GM19467 (cell line): Measurements from ENCODE around the gene DMAC2.
"Not testable (repeated sequence)": the region's sequence is repeated elsewhere in the genome, so short reads cannot be mapped to it uniquely, and the experiment has no call there.

Experiments
- ATAC-seq: cut with Tn5 transposase; IDR thresholded peaks from one replicate; pipeline ENCODE4 v1.9.1; 2021; ENCODE audit warnings: mild to moderate bottlenecking, moderate library complexity; ENCODE audit not compliant: unreplicated experiment

Gene DMAC2

DNA sequence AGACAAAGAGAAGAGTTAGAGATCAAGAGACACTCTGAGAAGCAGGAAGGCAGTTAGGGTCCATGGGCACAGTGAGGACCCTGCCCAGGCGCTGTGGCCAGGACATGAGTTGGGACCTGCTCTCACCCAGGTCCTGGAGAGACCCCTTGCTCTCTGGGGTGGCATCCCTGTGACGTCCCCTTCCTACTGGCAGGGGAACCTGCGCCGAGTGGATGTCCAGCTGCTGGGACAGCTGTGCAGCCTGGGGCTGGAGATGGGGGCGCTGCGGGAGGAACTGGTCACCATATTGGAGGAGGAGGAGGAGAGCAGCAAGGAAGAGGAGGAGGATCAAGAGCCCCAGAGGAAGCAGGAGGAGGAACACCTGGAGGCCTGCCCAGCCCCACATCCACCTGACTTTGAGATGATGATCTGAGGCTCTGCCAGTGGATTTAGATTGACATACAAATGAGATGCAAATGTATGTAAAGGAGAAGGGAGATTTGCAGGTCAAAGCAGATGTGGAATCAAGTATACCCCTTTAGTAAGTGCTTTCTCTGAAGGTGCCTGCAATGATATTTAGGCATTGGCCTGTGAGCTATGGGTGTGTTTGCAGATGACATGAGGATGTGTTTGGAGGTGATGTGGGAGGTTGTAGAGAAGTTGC is 4.2 kb upstream of the DMAC2 start:
- no peak for ATAC-seq

DNA sequence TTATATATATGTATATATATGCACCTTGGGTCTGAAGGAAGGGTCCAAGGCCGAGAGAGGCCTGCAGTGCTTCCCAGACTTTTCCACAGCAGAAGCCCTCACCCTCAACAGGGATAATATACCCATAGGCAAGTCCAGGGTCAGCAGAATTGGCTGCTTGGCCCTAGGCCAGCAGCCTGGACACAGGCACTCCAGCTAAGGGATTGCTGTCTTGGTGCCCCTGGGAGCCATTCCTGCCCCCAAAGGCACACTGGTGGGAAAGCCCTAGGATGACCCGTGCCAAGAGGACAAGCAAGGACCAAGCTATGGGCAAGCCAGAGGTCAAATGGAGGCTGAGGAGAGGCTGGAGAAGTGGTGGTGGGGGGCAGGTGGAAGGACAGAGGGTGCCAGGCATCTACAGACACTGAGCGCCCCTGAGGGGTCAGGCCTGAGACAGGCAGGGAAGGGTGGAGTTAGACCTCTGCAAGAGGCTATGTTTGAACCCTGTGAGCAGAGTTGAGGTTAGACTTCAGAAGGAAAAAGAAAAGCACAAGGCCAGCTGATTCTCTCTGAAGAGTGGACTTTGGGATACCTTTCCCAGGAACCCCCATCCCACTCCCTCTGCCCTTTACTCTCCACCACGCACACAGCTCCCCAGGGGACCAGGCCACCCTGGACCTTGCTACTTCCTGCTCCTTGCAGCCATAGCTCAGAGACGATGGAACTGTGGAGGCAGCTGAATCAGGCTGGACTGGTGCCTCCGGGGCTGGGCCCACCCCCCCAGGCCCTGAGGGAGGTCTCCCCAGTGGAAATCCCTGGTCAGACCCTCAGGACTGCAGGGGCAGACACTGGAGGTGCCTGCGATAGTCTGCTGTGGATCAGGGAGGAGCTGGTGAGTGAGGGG is 3.0 kb upstream of the DMAC2 start, which contains the start of gene ERICH4:
Gene ERICH4, plus strand, starts transcription at position 684 of the 883 bp plus-strand sequence. Its CDS starts 14 bp downstream, at position 698.
- no peak for ATAC-seq

DNA sequence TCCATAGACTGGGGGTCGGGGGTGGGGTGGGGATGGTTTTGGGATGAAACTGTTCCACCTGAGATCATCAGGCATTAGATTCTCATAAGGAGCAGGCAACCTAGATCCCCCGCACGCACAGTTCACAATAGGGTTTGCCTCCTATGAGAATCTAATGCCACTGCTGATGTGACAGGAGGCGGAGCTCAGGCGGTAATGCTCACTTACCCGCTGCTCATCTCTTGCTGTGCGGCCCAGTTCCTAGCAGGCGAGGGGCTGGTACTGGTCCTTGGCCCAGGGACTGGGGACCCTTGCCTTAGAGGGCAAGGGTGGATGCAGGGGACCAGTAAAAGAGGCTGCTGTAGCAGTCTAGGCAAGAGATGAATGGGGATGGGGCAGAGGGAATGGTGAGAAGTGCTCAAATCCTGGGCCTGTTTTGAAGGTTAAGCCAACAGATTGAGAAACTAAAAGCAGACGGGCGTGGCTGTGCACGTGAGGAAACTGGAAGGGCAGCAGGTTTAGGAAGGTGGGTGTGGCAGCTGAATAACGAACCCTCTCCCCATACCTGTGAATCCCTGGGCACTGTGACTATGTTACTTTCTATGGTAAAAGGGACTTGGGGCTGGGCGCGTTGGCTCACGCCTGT is 1.7 kb upstream of the DMAC2 start:
- ATAC-seq = no peak

DNA sequence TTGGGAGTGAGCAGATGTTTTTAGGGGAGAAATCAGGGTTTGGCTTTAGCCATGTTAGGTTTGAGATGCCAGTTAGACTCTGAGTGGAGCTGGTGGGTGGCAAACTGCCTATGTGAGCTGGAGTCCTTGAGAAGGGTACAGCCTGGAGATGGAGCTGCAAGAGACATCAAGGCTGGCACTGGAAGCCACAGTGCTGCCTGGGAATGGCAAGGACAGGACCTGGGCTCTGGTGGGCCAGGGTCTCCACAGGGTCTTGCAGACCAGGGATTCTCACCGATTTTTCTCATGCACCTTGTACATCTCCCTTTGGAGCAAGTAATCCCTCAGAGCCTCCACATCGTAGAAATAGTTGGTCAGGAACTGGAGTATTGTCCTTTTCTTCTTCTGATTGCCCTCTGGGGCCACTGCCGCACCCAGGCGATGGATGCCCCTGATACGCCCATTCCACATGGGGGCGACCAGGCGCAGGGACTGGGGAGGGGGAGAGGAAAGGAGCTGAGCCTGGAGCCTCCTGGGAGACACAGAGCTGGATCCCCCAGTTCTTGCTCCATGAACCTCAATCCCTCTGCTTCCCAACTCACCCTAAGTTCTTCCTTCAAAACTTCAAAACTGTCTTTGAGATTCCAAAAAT is 1.7 kb downstream of the DMAC2 start:
- no peak for ATAC-seq

DNA sequence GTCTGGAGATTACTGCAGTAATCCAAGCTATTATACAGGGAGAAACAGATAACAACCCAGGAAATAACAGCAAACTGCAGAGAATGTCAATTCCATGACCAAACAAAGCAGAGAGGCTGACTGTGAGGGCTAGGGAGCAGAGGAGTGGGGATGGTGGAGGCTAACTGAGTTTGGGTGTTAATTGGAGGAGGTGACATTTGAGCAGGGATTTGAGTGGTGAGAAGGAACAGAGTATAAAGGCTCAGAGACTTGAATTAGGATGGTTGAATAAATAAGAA is 3.1 kb downstream of the DMAC2 start:
- no peak for ATAC-seq

DNA sequence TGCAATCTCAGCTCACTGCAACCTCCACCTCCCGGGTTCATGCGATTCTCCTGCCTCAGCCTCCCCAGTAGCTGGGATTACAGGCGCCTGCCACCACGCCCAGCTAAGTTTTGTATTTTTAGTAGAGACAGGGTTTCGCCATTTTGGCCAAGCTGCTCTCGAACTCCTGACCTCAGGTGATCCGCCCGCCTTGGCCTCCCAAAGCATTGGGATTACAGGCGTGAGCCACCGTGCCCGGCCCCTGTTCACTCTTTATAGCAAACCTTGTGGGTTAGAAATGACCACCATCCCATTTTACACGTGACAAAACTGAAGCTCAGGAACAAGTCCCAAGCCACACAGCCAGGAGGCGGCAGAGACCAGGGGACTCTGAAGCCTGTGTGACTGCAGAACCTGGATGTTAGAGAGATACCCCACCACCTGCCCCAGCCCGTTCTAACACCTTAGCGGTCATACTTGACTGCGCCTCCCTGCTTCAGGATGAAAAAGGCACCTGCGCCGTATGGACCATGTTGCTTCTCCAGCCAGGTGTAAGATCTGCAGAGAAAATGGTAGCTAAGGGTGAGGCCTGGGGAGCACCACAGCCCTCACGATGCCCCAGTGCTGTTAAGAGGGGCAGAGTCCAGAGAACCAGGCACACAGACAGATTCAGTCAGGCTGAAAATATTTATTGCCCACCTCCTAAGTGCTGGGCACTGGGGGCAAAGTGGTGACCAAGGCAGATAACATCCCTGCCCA is 3.6 kb downstream of the DMAC2 start:
- ATAC-seq = no peak

DNA sequence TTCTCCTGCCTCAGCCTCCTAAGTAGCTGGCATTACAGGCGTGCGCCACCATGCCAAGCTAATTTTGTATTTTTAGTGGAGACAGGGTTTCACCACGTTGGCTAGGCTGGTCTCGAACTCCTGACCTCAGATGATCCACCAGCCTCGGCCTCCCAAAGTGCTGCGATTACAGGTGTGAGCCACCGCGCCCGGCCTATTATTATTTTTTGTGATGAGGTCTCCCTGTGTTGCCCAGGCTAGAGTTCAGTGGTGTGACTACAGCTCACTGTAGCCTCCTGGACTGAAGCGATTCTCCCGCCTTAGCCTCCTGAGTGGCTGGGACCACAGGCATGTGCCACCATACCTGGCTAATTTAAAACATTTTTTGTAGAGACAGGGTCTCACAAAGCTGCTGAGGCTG is 4.3 kb downstream of the DMAC2 start:
- not testable (repeated sequence) for ATAC-seq

DNA sequence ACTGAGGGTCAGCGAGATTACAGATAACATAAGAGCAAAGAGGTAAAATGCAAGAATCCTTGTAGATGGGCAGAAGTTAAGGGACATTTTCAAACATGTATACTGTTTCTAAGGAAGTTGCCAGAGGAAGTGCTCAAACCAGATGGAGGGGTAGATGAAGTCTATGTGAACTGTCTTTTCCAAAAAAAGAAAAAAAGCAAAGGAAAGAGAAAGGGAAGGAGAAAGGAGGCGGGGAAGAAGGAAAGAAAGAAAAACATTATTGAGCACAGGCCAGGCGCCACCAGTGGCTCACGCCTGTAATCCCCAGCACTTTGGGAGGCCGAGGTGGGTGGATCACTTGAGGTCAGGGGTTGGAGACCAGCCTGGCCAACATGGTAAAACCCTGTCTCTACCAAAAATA is 5.3 kb downstream of the DMAC2 start:
- ATAC-seq = no peak

DNA sequence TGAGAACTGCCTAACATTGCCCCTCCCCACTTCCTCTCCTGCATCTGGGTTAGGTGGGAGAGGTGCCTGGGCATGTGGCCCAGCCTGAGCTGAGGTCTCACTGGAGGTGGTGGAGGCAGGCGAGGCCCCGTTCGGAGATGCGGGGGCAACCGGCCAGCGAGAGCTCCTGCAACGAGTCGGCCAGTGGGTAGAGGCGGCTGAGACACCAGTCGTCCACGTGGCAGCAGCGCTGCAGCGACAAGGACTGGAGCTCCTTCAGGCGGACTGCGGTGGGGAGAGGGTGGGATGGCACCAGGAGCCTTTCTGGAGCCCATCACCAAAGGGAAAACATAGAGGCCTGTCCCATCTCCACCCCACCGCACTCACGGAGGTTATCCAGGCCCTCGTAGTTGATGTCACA is 6.5 kb downstream of the DMAC2 start:
- ATAC-seq = no peak

DNA sequence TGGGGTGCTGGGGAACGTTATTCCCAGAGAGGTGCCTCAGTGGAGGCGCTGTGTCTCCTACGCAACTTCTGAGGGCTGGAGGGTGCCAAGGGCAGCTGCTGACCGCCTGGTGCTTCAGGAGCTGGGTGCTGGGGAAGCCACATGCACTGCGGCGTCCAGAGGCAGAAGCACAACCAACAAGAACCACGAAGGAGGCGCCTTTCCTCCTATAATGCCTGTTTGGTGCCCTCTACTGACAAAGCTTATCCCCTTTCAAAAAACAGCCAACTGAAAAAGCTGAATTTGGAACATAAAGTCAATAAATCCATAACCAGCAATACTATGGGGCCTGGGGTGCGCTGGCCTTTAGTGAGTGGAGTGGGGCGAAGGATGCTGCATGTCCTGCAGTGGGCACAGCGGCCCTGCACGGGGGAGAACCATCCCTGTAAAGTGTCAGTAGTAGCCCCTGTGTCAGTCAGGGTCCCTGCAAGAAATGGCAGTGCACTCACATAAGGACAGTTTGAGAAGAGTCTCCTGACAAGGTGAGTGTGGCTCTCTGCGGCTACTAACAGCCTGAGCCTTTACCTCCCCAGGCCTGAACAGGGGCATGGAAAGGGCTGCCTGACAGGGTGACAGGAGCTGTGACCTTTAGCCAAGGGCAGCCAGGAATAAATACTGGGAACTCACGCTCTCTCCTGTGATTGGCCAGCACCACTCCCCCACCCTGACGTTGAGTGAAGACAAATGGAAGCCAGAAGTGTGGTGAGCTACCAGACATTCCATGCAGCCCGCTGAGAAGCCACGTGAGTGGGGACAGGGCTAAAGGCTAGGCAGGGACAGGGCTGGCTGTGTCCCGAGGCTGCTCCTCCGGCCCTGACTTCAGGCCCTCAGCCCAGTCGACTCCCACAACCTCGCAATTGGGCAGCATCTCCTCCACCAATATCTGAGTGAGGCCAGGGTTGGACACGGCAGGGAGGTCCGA is 8.0 kb downstream of the DMAC2 start:
- ATAC-seq = no peak

DNA sequence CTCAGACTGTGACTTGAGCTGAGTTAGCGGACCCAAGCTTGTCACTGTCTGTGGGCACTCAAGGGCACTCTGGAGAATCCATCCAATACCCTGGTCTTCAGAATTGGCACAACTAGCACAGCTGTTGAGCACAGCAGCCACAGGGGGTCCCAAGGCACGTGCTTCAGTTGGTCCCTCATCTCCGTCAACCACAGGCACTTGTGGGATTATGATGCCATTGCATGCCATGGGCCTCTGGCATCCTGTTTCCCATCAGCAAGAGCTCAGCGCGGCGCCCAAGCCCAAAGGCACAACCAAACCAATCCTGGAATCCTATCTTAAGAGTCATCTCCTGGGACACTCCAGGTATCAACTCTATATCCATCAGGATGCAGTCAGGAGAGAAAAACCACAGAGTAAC is 8.8 kb downstream of the DMAC2 start:
- ATAC-seq = no peak

DNA sequence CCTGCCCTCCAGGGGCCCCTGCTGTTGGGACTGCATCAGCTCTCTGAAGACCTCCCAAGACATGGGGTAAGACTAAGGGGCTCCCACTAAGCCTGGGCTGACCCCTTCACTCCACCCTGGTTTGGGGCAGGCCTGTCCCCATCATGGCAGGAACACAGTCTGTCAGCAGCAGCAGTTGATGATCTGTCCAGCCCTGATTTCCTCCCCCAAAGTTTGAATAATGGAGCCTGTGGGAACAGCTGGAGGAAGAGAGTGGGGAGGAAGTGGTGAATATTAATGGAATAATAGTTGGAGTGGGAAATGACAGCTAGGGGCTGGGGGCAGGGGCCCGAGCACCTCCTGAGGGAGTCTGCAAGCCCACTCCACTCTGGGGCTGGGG is 11.2 kb downstream of the DMAC2 start:
- no peak for ATAC-seq

DNA sequence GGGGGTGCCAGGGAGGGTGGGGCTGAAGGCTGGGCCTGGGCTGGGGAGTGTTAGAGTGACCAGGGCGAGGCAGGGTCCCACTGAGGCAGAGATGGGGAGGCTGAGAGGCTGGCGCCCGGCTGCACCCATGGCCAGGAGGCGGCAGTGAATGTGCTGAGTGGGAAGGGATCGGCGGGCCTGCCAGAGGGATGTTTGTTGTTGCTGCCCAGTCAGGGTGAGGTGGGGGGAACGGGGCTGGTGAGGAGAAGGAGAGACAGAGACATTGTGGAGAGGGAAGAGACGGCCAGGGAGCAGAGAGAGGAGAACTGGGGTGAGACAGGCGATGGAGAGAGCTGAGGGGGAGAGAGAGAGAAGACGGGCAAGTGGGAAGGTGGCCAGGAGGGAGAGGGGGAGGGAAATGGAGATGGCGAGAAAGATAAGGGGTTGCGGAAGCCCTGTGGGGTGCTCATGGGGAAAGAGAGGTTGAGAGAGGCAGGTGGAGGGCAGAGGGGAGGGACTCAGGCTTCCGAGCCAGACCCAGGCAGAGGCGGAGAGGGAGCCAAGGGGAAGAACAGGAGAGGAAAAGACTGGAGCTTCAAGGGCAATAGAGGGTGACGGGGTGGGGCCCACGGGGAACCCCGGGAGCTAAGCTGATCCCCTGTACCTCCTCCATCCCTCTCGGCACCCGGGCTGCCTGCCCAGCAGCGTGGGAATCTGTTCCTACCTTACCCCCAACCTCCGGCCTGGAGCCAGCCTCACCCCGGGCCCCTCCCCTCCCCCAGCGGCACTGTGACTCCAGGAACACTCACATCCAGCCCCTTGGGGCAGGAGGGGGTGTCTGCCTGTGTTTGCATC is 11.8 kb downstream of the DMAC2 start:
- ATAC-seq = no peak

DNA sequence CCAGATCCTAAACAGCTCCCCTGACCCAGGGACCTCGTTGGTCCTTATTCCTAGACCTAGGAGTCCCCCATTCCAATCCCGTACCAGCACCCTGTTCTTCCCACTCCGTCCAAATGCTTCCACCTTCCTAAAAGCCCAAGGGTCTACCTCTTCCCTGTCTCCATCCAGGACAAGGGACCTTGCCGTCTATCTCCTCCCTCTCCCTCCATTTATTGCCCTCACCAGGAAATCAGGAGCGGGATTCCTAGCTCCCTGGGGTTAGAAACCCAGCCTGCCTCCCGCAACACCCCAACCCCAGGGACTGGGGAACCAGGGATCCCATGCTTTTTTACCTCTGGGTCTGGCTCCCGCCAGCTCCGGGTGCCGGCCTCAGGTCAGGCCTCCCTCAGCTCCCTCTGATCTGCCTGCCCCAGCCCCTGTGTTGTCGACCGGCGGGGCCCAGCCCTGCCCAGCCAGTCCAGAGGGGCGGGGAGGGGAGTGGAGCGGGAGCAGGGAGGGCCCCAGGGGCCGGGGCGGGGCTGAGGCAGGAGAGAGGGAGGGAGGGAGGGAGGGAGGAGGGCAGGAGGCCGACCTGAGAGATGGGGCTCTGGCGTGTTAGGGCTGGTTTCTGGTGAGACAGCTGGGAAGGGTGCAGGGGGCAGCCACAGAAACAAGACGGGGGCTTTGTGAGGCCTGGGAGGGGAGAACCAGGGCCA is 12.6 kb downstream of the DMAC2 start, which contains the start of gene B3GNT8:
Gene B3GNT8, minus strand, starts transcription at position 423 of the 695 bp plus-strand sequence. CDS start 596 bp downstream, outside the sequence.
- no peak for ATAC-seq

DNA sequence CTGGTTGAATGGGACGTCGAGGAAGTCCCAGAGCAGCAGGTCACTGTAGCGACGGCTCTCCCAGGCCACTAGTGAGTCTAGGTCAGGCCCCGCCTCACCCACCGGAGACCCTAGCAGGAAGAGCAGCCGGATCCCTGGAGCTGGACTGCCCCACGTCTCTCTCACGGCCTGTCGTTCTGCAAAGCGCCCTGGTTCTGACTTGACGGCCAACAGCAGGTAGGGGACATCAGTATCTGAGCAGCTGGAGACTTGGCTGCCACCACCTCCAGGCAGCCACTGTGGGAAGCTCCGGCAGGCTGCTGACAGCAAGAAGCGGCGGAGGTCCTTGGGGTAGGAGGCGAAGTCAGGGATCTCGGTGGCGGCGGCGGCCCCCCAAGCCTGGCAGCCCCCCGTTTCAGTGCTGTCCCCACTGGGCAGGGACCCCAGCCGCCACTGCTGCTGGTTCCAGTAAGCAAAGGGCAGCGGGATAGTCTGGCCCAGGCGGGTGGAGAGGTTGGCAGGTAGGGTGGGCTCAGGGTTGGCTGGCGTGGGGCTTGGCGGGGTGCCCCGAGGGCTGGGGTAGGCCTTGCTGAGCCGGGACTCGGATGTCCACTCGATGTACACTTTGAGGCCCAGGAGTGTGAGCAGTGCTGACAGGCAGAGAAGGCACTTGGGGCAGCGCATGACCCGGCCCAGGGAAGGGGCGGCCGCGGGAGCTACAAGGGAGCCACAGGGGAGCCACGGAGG is 13.4 kb downstream of the DMAC2 start:
- no peak for ATAC-seq

DNA sequence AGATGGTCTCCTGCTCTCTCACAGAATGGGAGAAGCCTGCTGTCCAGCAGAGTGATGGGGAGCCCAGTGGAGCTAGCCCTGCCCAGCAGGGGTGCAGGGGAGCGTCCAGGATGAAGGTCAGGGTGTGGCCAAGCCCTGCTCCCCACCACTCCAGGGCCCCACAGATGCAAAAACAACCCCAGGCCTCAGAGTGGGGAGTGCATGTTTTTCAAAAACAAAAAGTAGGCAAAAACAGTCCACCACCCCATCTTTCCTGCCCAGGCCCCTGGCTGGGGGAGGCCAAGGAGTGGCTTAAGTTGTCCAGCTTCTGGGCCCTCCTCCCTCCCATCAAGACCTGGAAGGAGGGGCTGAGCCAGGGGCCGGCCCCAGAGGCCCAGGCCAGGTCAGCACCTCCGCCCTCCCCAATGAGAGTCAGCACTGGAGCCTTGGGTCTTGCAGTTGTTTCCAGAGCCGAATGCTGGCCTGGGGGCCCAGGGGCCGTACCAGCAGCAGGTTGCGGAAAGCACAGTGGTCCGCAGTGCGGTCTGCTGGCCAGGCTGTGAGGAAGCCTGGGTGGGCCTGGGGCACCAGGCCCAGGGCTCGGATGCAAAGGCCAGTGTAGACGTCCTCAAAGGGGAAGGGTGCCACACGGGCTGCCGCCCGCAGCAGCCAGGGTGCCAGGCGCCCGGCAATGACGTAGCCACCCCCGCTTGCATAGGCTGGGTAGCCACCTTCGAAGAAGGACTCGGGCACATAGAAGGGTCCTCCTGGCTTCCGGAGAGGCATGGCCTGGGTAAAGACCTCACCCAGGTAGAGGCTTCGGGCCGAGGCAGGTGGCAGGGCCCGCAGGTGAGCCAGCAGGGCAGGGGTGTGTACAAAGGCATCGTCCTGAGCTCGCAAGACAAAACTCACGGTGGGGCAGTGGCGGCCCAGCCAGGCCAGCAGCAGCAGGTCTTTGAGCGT is 14.3 kb downstream of the DMAC2 start:
- no peak for ATAC-seq
